A673 (cell line): ENCODE data around the gene LNX1. TPM values are rescaled to one million over a fixed set of nuclear protein-coding genes. Genes with fewer than 3 reads are reported as not detected.

Experiments
- BruUV-seq: library from RNA; stranded (reverse); fragments of 400-500 nt; replicated peaks from 2 replicates; lab custom pipeline; 2021; lab: Mats Ljungman, UMichigan
- CTCF ChIA-PET: fragments of 300-600 bp; sonication (Branson Sonifier 250); formaldehyde crosslinking; loops from one replicate; lab custom pipeline; 2022; ENCODE audit warnings: antibody characterized with exemption; lab: Charles Lee
- POLR2A ChIA-PET: fragments of 300-600 bp; sonication (Branson Sonifier 250); formaldehyde crosslinking; loops from one replicate; lab custom pipeline; 2022; ENCODE audit warnings: antibody characterized with exemption; ENCODE audit not compliant: low non-redundant PET; lab: Charles Lee
- DNase-seq: peaks from one replicate; pipeline ENCODE4 v3.0.0-alpha.2; 2015; ENCODE audit warnings: low spot score
- H3K27ac ChIP-seq: fragments of 200-600 bp; sonication (generic); 2 replicates; pipeline ENCODE4 v1.5.1; 2016; ENCODE audit warnings: mixed run types, low read depth, mild to moderate bottlenecking, mixed read lengths, antibody characterized with exemption, low read length; ENCODE audit not compliant: poor library complexity, severe bottlenecking
- H3K27me3 ChIP-seq: fragments of 200-600 bp; sonication (generic); replicated peaks from 2 replicates; pipeline ENCODE4 v1.6.1; 2017; ENCODE audit warnings: mixed run types, low read depth, mild to moderate bottlenecking, mixed read lengths, antibody characterized with exemption, low read length; ENCODE audit not compliant: insufficient read depth, poor library complexity
- H3K36me3 ChIP-seq: fragments of 200-600 bp; sonication (generic); 2 replicates; pipeline ENCODE4 v1.6.1; 2016; ENCODE audit warnings: mixed run types, mild to moderate bottlenecking, mixed read lengths, antibody characterized with exemption, low read length; ENCODE audit not compliant: insufficient read depth, poor library complexity, severe bottlenecking
- H3K4me1 ChIP-seq: fragments of 200-600 bp; sonication (generic); 2 replicates; pipeline ENCODE4 v1.6.1; 2017; ENCODE audit warnings: mixed run types, mild to moderate bottlenecking, mixed read lengths, antibody characterized with exemption, low read length; ENCODE audit not compliant: insufficient read depth, poor library complexity, severe bottlenecking
- H3K4me3 ChIP-seq: fragments of 200-600 bp; sonication (generic); 2 replicates; pipeline ENCODE4 v1.5.1; 2016; ENCODE audit warnings: low read depth, mixed run types, mild to moderate bottlenecking, mixed read lengths, low read length; ENCODE audit not compliant: poor library complexity, severe bottlenecking
- H3K9me3 ChIP-seq: fragments of 200-600 bp; sonication (generic); 2 replicates; pipeline ENCODE4 v1.6.1; 2016; ENCODE audit warnings: mixed run types, low read depth, mild to moderate bottlenecking, mixed read lengths, antibody characterized with exemption, low read length; ENCODE audit not compliant: poor library complexity, severe bottlenecking
- CTCF ChIP-seq: fragments of 300-800, 200-600 bp; sonication (generic); conservative IDR thresholded peaks from 2 replicates; pipeline ENCODE4 v1.5.1; 2017; ENCODE audit warnings: low read depth, mild to moderate bottlenecking, antibody characterized with exemption, low read length, moderate library complexity, mixed read lengths
- EZH2 ChIP-seq: fragments of 200-600 bp; sonication (generic); IDR thresholded peaks from 2 replicates; pipeline ENCODE4 v1.6.1; 2017; ENCODE audit warnings: borderline replicate concordance, low read depth, mild to moderate bottlenecking, mixed read lengths, antibody characterized with exemption, low read length; ENCODE audit not compliant: poor library complexity, severe bottlenecking
- intact Hi-C: fragments of 100-400 bp; cut with micrococcal nuclease; formaldehyde crosslinking; loops from one replicate; pipeline ENCODE4 v1.10.0; 2022; ENCODE audit not compliant: unreplicated experiment
- total RNA-seq: library from RNA; stranded (reverse); gene quantifications from 2 replicates; pipeline ENCODE4 v1.2.3, GENCODE V29; 2021

Gene LNX1
- total RNA-seq, 1 experiment from 2014 or later: not detected

GRCh38 chr4:53596901-53597300 lies 5.6 kb upstream of the LNX1 start:
- ChIA-PET CTCF (no interaction called here), POLR2A (no interaction called here)
- Histone ChIP-seq H3K9me3 (no peaks in the 10 kb centered on the region), H3K4me3 (no peak overlapping the region), H3K27me3 (no peaks in the 10 kb centered on the region), H3K36me3 (no peaks in the 10 kb centered on the region), H3K27ac (no peak overlapping the region), H3K4me1 (no peaks in the 10 kb centered on the region)
- BruUV-seq: no TSS peak
- intact Hi-C loops: no loop called here
- no peak for DNase-seq
- no peak for TF ChIP-seq CTCF
- TF ChIP-seq EZH2: no peak

- H3K27me3 ChIP-seq: no peaks in the 10 kb centered on the region
- ChIA-PET POLR2A (no interaction called here), CTCF (no interaction called here)
- H3K36me3 ChIP-seq: no peaks in the 10 kb centered on the region
- DNase-seq: no peak
- no peak overlapping the region for H3K4me3 ChIP-seq
- no peak for TF ChIP-seq CTCF
- no peak for TF ChIP-seq EZH2
- no peaks in the 10 kb centered on the region for H3K9me3 ChIP-seq
- no peak overlapping the region for H3K27ac ChIP-seq
- intact Hi-C loops: no loop called here
- no TSS peak for BruUV-seq
- no peaks in the 10 kb centered on the region for H3K4me1 ChIP-seq
Observed at GRCh38 chr4:53595834-53596233, 4.5 kb upstream of the LNX1 start.

GRCh38 chr4:53595204-53595603 lies 3.9 kb upstream of the LNX1 start:
- H3K27ac ChIP-seq: no peak overlapping the region
- H3K27me3 ChIP-seq: no peaks in the 10 kb centered on the region
- H3K9me3 ChIP-seq: no peaks in the 10 kb centered on the region
- intact Hi-C loops: no loop called here
- no peak for DNase-seq
- no peaks in the 10 kb centered on the region for H3K4me1 ChIP-seq
- no peaks in the 10 kb centered on the region for H3K36me3 ChIP-seq
- no TSS peak for BruUV-seq
- ChIA-PET CTCF (no interaction called here), POLR2A (interaction anchor here (0.6 kb wide), 1 partner anchor 100 kb away, joined by 3 read pairs; no protein-coding TSS in a partner anchor)
- H3K4me3 ChIP-seq: no peak overlapping the region
- no peak for TF ChIP-seq EZH2
- TF ChIP-seq CTCF: no peak
